ENCODE results near the gene ITGB7. TPM values are rescaled to one million over a fixed set of nuclear protein-coding genes. Genes with fewer than 3 reads are reported as not detected.
A peak's percentile ranks its signal among the peaks of the same experiment; 100 is the strongest.

Gene ITGB7
- total RNA-seq, 1 donor: 17.0 TPM

DNA sequence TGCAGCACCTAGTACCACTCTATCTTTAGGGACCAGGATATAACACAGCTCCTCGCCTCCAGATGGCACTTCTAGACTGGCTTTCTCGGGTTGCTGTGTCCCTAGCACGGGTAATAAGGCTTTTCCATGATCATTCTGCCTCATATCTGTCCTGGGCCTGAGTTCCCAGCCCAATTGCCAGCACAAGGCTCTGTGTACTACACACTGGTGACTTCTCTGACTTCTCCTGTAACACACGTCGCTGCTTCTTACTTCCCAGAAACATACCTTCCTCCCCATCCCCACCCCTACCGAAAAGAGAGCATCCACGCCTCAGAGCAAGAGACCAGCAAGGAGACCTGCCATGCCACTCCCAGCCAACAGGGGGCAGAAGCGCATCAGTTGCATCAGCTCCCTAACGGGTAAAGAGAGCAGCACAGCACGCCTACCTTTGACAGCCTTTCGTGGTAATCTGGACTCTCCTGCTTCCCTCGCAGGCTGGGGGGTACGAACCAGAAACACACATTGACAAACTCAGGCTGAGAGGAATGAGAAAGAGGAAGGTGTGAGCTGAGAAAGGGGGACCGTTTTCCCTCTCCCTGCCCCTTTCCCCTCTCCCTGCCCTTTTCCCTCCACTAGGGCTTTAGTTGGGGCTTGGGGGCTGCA lies 47.7 kb downstream of the ITGB7 start:
- peak; percentile 77 to 91 (median 81) for DNase-seq (ENCODE audit: low read depth in 2 of 3, low spot score in 2 of 3)

DNA sequence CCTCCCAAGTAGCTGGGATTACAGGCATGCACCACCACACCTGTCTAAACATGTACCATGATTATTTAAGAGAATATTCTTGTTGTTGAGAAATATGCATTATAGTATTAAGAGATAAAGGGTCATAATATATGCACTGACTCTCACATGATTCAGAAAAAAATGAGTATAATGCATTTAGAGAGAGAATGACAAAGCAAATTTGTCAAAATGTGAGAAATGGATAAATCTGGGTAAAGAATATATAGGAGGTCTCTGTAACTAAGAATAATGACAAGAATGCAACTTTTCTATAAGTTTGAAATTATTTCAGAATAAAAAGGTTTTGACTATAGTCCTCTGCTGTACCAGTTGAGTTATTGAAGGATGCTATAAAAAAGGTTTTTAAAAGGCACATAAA lies 54.7 kb downstream of the ITGB7 start:
- DNase-seq (ENCODE audit: low read depth in 2 of 3, low spot score in 2 of 3): no peak

- DNase-seq (ENCODE audit: low read depth in 2 of 3, low spot score in 2 of 3): no peak
Measured at GRCh38 chr12:53151039-53151438, 56.0 kb downstream of the ITGB7 start.

DNA sequence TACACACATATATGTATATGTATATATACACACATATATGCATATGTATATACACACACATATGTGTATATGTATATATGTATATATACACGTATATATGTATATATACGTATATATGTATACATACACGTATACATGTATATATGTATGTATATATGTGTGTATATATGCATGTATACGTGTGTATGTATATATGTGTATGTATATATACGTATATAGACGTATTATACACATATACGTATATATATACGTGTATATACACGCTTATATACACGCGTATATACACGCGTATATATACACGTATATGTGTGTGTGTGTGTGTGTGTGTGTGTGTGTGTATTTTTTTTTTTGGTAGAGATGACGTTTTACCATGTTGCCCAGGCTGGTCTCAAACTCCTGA lies 59.4 kb downstream of the ITGB7 start:
- DNase-seq (ENCODE audit: low read depth in 2 of 3, low spot score in 2 of 3): no peak

- DNase-seq (ENCODE audit: low read depth in 2 of 3, low spot score in 2 of 3): no peak
Measured at GRCh38 chr12:53147181-53147580, 59.9 kb downstream of the ITGB7 start.

GRCh38 chr12:53145383-53146260 lies 61.4 kb downstream of the ITGB7 start:
- no peak for DNase-seq (ENCODE audit: low read depth in 2 of 3, low spot score in 2 of 3)

GRCh38 chr12:53143355-53143754 lies 63.7 kb downstream of the ITGB7 start:
- DNase-seq (ENCODE audit: low read depth in 2 of 3, low spot score in 2 of 3): no peak

Small RNAs within 50 kb of the gene (small RNA-seq; reads per million reads assigned to genes)
- gene HIGD1AP1: not detected

Other genes with a start within 250 kb of the ITGB7 start
- gene EIF4B, start 200.8 kb downstream of the ITGB7 start, total RNA-seq: 790 TPM
- 3.2 TPM for gene TNS2, start 157.2 kb downstream of the ITGB7 start, total RNA-seq
- gene SPRYD3, start 127.9 kb downstream of the ITGB7 start, total RNA-seq: 20.7 TPM
- gene IGFBP6, start 109.6 kb downstream of the ITGB7 start, total RNA-seq: 2.4 TPM
- under 0.01 TPM for gene SOAT2, start 103.8 kb downstream of the ITGB7 start, total RNA-seq
- 14.0 TPM for gene ZNF740, start 26.5 kb downstream of the ITGB7 start, total RNA-seq
- gene CSAD, start 26.3 kb downstream of the ITGB7 start, total RNA-seq: 7.3 TPM
- 3.2 TPM for gene RARG, start 25.0 kb upstream of the ITGB7 start, total RNA-seq
- gene ESPL1, start 61.0 kb upstream of the ITGB7 start, total RNA-seq: 1.3 TPM
- 477 TPM for gene PFDN5, start 88.3 kb upstream of the ITGB7 start, total RNA-seq
- gene MYG1, start 92.4 kb upstream of the ITGB7 start, total RNA-seq: 82.4 TPM
- gene AAAS, start 114.4 kb upstream of the ITGB7 start, total RNA-seq: 52.0 TPM
- gene SP7, start 129.1 kb upstream of the ITGB7 start, total RNA-seq: not detected
- gene SP1, start 172.9 kb upstream of the ITGB7 start, total RNA-seq: 107 TPM
- gene AMHR2, start 216.6 kb upstream of the ITGB7 start, total RNA-seq: 4.6 TPM
- 35.0 TPM for gene PRR13, start 234.5 kb upstream of the ITGB7 start, total RNA-seq
- 882 TPM for gene PCBP2, start 244.9 kb upstream of the ITGB7 start, total RNA-seq